GM12891 (cell line): Measurements from ENCODE around the gene NASP.

ENCODE experiments used
- DNase-seq: peaks from one replicate; pipeline ENCODE4 v3.0.0; 2011; ENCODE audit warnings: low spot score; ENCODE audit not compliant: insufficient read length
- FAIRE-seq: peaks from 2 replicates; lab custom pipeline; 2011; peaks lifted over from hg19 to GRCh38; lab: Jason Lieb, UNC
- PAX5 ChIP-seq: IDR thresholded peaks from 2 replicates; pipeline ENCODE4 v1.6.1; 2011; ENCODE audit warnings: low read length, moderate library complexity, mild to moderate bottlenecking; ENCODE audit not compliant: insufficient read depth, severe bottlenecking
- POLR2A ChIP-seq: IDR thresholded peaks from 2 replicates; pipeline ENCODE4 v1.6.1; 2011; ENCODE audit warnings: low read depth, low read length, control low read depth
- POLR2AphosphoS5 ChIP-seq: IDR thresholded peaks from 2 replicates; pipeline ENCODE4 v1.6.1; 2011; ENCODE audit warnings: low read depth, low read length, control low read depth
- POU2F2 ChIP-seq: IDR thresholded peaks from 2 replicates; pipeline ENCODE4 v1.6.1; 2011; ENCODE audit warnings: low read depth, mild to moderate bottlenecking, control low read depth, low read length, moderate library complexity
- SPI1 ChIP-seq: IDR thresholded peaks from 2 replicates; pipeline ENCODE4 v1.6.1; 2011; ENCODE audit warnings: low read depth, low read length, control low read depth
- TAF1 ChIP-seq: IDR thresholded peaks from 2 replicates; pipeline ENCODE4 v1.6.1; 2011; ENCODE audit warnings: low read depth, low read length, control low read depth

Gene NASP

DNA sequence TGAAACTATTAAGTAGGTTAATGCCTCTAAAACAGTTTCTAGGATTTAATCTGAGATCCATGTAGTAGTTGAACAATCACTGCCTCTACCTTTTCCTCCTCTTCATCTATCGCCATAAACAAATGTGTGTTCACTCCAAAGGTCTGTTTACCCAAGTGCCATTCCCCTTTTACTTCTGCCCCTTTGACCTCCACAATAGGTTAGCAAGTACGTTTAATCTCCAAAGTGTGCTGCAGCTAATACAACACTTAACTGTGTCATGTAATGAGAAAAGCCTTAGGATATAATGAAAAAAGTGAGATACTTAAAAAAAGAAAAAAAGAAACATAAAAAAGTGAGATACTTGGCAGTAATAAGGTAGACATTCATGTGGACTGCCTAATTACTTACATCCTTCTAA, 74.3 kb downstream of the NASP start:
- DNase-seq (no peak), FAIRE-seq (no peak)
- TF ChIP-seq POLR2A: no peak
- TF ChIP-seq POLR2AphosphoS5: no peak
- TF ChIP-seq SPI1: no peak
- no peak for TF ChIP-seq TAF1
- no peak for TF ChIP-seq POU2F2
- no peak for TF ChIP-seq PAX5

DNA sequence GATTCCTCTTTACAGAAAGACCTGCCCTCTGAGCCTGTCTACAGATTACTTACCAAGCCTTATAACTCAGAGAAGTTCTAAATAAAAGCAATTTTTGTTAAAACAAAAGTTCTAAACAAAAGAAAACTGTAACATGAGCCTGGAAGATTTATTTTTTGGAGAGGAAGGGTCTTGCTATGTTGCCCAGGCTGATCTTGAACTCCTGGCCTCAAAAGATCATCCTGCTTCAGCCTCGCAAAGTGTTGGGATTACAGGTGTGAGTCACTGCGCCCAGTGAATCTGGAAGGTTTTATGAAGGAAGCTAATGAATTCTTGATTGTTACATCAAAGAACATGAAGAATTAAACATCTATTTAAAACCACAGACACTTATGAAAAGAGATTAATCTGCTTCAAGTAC, 75.4 kb downstream of the NASP start:
- no peak for DNase-seq
- TF ChIP-seq TAF1: no peak
- no peak for FAIRE-seq

DNA sequence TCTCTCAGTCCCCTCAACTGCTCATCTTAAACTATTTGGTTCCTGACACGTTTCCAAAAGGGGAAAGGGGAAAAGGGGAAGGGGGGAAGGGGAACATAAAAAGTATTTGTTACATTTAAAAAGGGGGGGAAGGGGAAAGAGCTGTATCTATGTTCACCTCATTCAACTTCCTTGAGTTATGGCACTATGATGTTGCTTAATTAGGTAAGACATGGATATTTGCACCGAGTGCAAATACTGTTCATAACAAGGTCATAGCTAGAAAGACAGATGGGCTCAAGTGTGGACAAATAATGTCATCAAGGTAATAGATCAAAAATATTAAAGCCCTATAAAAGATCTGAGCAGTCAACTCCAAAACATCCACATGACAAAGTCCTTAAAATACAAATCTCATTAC, 76.5 kb downstream of the NASP start:
- DNase-seq (no peak), FAIRE-seq (no peak)
- TF ChIP-seq POU2F2: no peak
- no peak for TF ChIP-seq POLR2AphosphoS5
- TF ChIP-seq TAF1: no peak
- TF ChIP-seq SPI1: no peak
- no peak for TF ChIP-seq POLR2A

DNA sequence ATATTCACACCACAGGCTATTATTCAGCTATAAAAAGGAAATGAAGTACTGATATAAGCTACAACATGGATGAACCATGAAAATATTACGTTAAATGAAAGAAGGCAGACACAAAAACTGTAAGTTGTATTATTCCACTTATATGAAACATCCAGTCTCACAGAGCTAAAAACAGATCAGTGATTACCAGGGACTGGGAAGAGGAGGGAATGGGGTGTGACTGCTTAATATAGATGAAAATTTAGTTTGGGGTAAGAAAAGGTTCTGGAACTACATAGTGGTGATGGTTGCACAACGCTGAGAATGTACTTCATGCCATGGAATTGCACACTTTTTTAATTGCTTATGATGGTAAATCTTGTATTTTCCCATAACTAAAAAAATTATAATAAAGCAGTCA, 83.0 kb downstream of the NASP start:
- DNase-seq (no peak), FAIRE-seq (no peak)
- TF ChIP-seq POLR2AphosphoS5: no peak
- TF ChIP-seq TAF1: no peak
- TF ChIP-seq SPI1: no peak
- no peak for TF ChIP-seq POLR2A
- no peak for TF ChIP-seq PAX5
- no peak for TF ChIP-seq POU2F2

- DNase-seq (no peak), FAIRE-seq (no peak)
- TF ChIP-seq POLR2AphosphoS5 (no peak), POU2F2 (no peak), TAF1 (no peak), SPI1 (no peak)
These were observed 83.7 kb downstream of the NASP start for GRCh38 chr1:45667321-45668111.
